Left ventricle myocardium inferior (tissue), 1 donor: Measurements from ENCODE around the gene GALR3. TPM values are rescaled to one million over a fixed set of nuclear protein-coding genes. Genes with fewer than 3 reads are reported as not detected.

ENCODE experiments used
- DNase-seq: peaks from one replicate; pipeline ENCODE4 v3.0.0-alpha.2; 2020
- H3K27ac ChIP-seq: fragments of 200-600 bp; replicated peaks from 2 replicates; pipeline ENCODE4 v1.8.0; 2021
- H3K27me3 ChIP-seq: fragments of 200-600 bp; 2 replicates; pipeline ENCODE4 v1.8.0; 2021; ENCODE audit warnings: low read depth
- H3K36me3 ChIP-seq: fragments of 200-600 bp; 2 replicates; pipeline ENCODE4 v1.8.0; 2021
- H3K4me1 ChIP-seq: fragments of 200-600 bp; 2 replicates; pipeline ENCODE4 v1.8.0; 2021
- H3K4me3 ChIP-seq: fragments of 200-600 bp; 2 replicates; pipeline ENCODE4 v1.8.0; 2021; ENCODE audit warnings: mild to moderate bottlenecking, moderate library complexity
- H3K9me3 ChIP-seq: fragments of 200-600 bp; replicated peaks from 2 replicates; pipeline ENCODE4 v1.8.0; 2021
- intact Hi-C: fragments of 100-400 bp; cut with micrococcal nuclease; formaldehyde crosslinking; loops from one replicate; pipeline ENCODE4 v1.11.0; 2022
- total RNA-seq: library from RNA; stranded (reverse); fragmentation: NEBNext Ultra II Directional; extraction: Animal tissue kit (Norgen Biotek cat#: 25700); gene quantifications from one replicate; pipeline ENCODE4 v1.2.1, GENCODE V29; 2021
- TF ChIP-seq, protein P1 (sequence below): fragments of 200-600 bp; IDR thresholded peaks from 2 replicates; pipeline ENCODE4 v1.8.0; 2021; ENCODE audit warnings: antibody characterized with exemption, mild to moderate bottlenecking, borderline replicate concordance
- donor health status: DM: no; HTN: yes; CAD: no; lungs with severe emphysema.

The GALR3 gene
- total RNA-seq, 1 donor from 2014 or later = not detected

DNA sequence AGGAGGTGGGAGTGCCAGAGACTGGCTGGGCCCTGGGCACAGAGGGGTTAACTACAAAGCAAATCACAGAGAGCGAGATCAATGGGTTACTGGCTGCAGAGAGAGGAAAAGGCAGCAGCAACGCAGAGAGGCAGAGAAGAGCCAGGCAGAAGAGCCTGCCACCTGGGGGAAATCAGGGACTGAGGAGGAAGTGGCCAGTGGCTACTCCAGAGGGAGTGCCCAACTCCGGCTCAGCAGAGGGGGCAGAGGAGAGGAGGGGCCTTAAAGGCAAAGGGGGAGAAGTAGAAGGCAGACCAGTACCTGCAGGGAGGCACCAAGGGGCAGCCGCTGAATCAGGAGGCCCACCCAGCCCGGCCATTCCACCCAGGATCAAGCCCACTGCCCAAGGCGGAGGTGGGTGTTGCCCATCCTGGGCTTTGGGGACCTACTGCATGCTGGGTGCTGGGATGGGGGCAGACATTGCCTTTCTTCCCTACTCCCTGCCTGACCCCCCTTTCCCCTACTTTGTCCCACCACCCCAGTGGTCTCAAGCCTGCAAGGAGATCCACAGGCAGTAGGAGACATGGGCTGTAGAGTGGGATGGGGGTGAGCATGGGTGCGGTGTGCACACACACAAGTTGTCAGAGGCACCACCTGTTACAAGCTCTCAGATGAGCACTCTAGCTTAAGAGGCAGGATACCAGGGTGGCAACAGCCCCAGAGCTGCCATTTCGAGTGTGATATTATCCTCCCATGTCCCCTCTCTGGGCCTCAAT is 926 bp upstream of the GALR3 start:
- Histone ChIP-seq H3K27me3 (peaks cover 53% of the 10 kb centered on the region), H3K4me1 (peaks cover 35% of the 10 kb centered on the region), H3K4me3 (no peak overlapping the region), H3K27ac (no peak overlapping the region), H3K9me3 (no peaks in the 10 kb centered on the region), H3K36me3 (no peaks in the 10 kb centered on the region)
- TF ChIP-seq, protein P1, sequence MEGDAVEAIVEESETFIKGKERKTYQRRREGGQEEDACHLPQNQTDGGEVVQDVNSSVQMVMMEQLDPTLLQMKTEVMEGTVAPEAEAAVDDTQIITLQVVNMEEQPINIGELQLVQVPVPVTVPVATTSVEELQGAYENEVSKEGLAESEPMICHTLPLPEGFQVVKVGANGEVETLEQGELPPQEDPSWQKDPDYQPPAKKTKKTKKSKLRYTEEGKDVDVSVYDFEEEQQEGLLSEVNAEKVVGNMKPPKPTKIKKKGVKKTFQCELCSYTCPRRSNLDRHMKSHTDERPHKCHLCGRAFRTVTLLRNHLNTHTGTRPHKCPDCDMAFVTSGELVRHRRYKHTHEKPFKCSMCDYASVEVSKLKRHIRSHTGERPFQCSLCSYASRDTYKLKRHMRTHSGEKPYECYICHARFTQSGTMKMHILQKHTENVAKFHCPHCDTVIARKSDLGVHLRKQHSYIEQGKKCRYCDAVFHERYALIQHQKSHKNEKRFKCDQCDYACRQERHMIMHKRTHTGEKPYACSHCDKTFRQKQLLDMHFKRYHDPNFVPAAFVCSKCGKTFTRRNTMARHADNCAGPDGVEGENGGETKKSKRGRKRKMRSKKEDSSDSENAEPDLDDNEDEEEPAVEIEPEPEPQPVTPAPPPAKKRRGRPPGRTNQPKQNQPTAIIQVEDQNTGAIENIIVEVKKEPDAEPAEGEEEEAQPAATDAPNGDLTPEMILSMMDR = no peak
- no peak for DNase-seq
- intact Hi-C loops = no loop called here

DNA sequence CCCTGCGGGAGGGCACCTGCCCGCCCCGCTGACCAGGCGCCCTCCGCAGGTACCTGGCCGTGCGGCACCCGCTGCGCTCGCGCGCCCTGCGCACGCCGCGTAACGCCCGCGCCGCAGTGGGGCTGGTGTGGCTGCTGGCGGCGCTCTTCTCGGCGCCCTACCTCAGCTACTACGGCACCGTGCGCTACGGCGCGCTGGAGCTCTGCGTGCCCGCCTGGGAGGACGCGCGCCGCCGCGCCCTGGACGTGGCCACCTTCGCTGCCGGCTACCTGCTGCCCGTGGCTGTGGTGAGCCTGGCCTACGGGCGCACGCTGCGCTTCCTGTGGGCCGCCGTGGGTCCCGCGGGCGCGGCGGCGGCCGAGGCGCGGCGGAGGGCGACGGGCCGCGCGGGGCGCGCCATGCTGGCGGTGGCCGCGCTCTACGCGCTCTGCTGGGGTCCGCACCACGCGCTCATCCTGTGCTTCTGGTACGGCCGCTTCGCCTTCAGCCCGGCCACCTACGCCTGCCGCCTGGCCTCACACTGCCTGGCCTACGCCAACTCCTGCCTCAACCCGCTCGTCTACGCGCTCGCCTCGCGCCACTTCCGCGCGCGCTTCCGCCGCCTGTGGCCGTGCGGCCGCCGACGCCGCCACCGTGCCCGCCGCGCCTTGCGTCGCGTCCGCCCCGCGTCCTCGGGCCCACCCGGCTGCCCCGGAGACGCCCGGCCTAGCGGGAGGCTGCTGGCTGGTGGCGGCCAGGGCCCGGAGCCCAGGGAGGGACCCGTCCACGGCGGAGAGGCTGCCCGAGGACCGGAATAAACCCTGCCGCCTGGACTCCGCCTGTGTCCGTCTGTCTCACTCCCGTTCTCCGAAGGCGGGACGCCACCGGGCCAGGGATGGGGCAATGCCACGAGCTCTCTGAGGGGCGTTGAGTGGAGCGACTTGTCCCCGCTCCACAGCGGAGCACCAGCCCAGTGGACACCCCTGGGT is 1.8 kb downstream of the GALR3 start:
- Histone ChIP-seq H3K36me3 (peaks cover 10% of the 10 kb centered on the region), H3K27ac (no peak overlapping the region), H3K9me3 (no peaks in the 10 kb centered on the region), H3K4me1 (peaks cover 19% of the 10 kb centered on the region), H3K27me3 (peaks cover 48% of the 10 kb centered on the region), H3K4me3 (peak overlapping the region; percentile 52)
- no peak for DNase-seq
- intact Hi-C loops = no loop called here
- TF ChIP-seq, protein P1 = no peak

DNA sequence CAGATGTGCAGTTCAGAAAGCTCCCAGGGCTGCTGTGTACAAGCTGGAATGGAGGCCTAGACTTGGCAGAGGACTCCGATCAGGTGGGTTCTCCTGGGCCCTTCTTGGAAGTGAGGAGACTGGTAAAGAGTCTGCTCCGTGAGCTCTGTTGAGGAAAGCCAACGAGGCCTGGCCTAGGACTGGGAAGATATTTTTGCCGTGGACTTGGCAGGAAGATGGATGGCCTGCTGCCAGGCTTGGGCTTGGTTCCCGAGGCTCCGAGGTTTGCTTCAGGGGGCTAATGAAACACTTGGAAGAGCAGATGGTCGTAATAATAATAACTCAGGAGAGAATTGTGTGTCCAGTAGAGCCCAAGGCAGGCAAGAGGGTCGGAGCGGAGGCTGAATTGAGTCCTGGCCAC is 3.9 kb downstream of the GALR3 start:
- no peak overlapping the region for H3K4me3 ChIP-seq
- H3K27me3 ChIP-seq = peaks cover 27% of the 10 kb centered on the region
- intact Hi-C loops = no loop called here
- peaks cover 31% of the 10 kb centered on the region for H3K36me3 ChIP-seq
- H3K9me3 ChIP-seq = no peaks in the 10 kb centered on the region
- TF ChIP-seq, protein P1 = no peak
- H3K4me1 ChIP-seq = peaks cover 19% of the 10 kb centered on the region
- H3K27ac ChIP-seq = peak overlapping the region; percentile 42
- DNase-seq = peak; percentile 63

DNA sequence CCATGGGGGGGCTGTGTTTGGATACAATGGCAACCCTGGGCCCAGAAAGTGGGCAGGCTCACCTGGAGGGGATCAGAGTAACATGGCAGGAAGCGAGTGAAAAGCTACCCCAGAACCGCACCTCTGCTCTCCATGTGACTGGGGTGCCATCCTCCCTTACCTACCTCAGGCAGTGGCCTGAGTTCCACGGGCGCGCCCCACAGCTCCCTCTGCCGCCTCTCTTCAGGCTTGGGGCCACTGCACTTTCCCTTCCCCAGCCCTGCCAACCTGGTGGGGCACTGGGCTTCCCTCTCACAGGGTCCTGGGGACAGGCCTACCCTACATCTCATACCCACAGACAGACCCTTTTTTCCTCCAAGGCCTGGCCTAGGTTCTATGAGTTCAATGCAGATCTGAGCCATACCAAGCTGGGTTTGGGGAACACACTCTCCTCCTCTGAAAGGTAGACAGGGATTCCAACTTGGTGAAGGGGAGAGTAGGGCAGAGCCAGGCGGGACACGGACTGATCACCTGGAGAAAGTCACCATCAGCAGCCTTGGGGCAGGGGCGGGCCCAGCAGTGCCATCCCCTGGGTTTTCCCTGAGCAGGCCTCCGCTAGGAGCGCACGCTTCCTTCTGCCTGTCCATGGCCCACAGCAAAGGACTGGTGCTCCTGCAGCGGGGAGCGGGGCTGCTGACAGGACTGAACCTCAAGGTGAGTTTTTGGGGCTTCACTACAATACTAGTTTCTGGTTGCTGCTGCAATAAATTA is 7.1 kb downstream of the GALR3 start:
- no peak overlapping the region for H3K27ac ChIP-seq
- no peak for DNase-seq
- H3K27me3 ChIP-seq = no peaks in the 10 kb centered on the region
- H3K4me3 ChIP-seq = no peak overlapping the region
- TF ChIP-seq, protein P1 = no peak
- H3K9me3 ChIP-seq = no peaks in the 10 kb centered on the region
- H3K4me1 ChIP-seq = peaks cover 12% of the 10 kb centered on the region
- H3K36me3 ChIP-seq = peaks cover 64% of the 10 kb centered on the region
- intact Hi-C loops = no loop called here

DNA sequence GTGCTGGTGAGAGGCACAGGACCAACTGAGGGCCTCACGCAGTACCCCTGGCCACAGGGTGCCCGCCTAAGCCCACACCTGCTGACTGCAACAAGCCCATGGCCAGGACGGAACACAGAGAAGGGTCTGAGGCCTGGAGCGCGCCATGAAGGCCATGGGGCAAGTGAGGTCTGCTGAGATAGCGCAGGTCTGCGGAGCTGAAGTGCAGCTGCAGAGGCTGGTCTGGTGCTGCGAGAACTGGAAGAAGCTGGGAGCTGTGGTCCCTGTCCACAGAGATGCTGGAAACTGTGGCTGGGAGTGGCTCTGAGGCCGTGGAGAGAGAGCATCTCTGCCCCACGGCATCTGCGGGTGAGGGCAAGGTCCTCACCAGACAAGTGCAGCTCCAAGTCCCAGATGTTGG is 8.3 kb downstream of the GALR3 start:
- TF ChIP-seq, protein P1 = no peak
- intact Hi-C loops = no loop called here
- H3K9me3 ChIP-seq = no peaks in the 10 kb centered on the region
- H3K4me3 ChIP-seq = no peak overlapping the region
- peaks cover 12% of the 10 kb centered on the region for H3K4me1 ChIP-seq
- no peak for DNase-seq
- no peak overlapping the region for H3K27ac ChIP-seq
- no peaks in the 10 kb centered on the region for H3K27me3 ChIP-seq
- H3K36me3 ChIP-seq = peaks cover 71% of the 10 kb centered on the region
